ENCODE results near the gene KCNK16.

The KCNK16 gene

DNA sequence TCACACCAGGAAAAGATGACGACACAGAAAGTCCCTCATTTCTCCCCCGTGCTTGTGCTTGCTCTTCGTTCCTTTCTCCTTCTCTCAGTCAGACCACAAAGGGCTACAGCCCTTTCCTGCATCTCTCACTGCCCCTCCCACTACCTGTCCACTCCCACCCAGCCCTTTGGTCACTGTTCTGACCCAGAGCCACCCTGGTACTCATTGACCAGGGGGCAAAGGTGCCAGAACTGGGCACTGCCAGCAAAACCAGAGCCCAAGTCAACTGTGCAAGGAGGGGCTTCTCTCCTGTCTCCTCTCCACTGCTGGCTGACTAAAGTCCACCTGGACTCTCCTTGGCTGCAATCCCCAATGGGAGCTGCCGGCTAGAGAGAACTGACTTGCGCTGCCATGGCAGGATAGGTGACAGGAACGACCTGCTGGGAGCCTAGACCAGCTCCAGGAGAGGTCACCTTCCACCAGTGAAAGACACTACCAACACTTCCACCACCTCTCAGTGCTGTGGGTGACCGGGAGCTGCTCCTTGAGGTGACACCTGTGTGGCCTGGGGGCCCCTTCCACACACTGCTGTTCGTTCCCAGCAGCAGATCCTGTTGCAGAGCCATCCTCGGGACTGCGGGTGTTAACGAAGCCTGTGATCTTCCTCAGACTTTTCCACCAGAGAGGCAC lies 41.1 kb downstream of the KCNK16 start:
- peak overlapping the region; percentile 52 for H3K9ac ChIP-seq (ENCODE audit: low read length)
- H3K4me1 ChIP-seq (ENCODE audit: control insufficient read depth, insufficient read depth, low read length) = peaks cover 47% of the 10 kb centered on the region
- H3K27me3 ChIP-seq (ENCODE audit: control insufficient read depth, insufficient read depth, low read length) = no peaks in the 10 kb centered on the region
- no peak overlapping the region for H3K4me3 ChIP-seq (ENCODE audit: low read length)
- H3K36me3 ChIP-seq (ENCODE audit: control insufficient read depth, insufficient read depth, low read length) = no peaks in the 10 kb centered on the region
- H3K9me3 ChIP-seq (ENCODE audit: control insufficient read depth, low read length) = no peaks in the 10 kb centered on the region

- Histone ChIP-seq H3K4me3 (ENCODE audit: low read length) (no peak overlapping the region), H3K9me3 (ENCODE audit: control insufficient read depth, low read length) (no peaks in the 10 kb centered on the region), H3K36me3 (ENCODE audit: control insufficient read depth, insufficient read depth, low read length) (no peaks in the 10 kb centered on the region), H3K4me1 (ENCODE audit: control insufficient read depth, insufficient read depth, low read length) (peaks cover 49% of the 10 kb centered on the region), H3K27me3 (ENCODE audit: control insufficient read depth, insufficient read depth, low read length) (no peaks in the 10 kb centered on the region), H3K9ac (ENCODE audit: low read length) (peak overlapping the region; percentile 52)
Observed at GRCh38 chr6:39280247-39280731, 42.2 kb downstream of the KCNK16 start.

DNA sequence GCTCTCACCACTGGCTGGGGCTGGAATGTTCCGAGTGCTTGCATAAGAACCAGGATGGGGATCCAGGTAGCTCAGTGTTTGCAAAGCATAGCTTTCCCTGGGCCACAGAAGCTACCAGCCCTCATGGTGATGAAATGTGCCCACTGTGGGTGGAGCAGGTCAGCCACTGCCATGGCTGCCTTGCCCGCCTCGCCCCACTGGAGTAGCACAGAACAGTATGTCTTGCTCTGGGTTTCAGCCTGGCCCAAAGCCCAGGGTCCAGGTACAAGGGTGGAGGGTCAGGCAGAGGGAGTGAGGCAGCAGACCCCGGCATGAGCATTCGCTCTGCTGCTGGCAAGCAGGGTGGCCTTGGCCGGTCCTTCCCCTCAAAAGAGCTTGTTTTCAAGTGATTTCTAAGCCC lies 43.0 kb downstream of the KCNK16 start:
- H3K36me3 ChIP-seq (ENCODE audit: control insufficient read depth, insufficient read depth, low read length) = no peaks in the 10 kb centered on the region
- peaks cover 49% of the 10 kb centered on the region for H3K4me1 ChIP-seq (ENCODE audit: control insufficient read depth, insufficient read depth, low read length)
- H3K9ac ChIP-seq (ENCODE audit: low read length) = peak overlapping the region; percentile 47
- H3K4me3 ChIP-seq (ENCODE audit: low read length) = no peak overlapping the region
- H3K9me3 ChIP-seq (ENCODE audit: control insufficient read depth, low read length) = no peaks in the 10 kb centered on the region
- no peaks in the 10 kb centered on the region for H3K27me3 ChIP-seq (ENCODE audit: control insufficient read depth, insufficient read depth, low read length)

GRCh38 chr6:39276379-39276995 lies 46.0 kb downstream of the KCNK16 start:
- Histone ChIP-seq H3K27me3 (ENCODE audit: control insufficient read depth, insufficient read depth, low read length) (no peaks in the 10 kb centered on the region), H3K4me1 (ENCODE audit: control insufficient read depth, insufficient read depth, low read length) (peaks cover 50% of the 10 kb centered on the region), H3K9me3 (ENCODE audit: control insufficient read depth, low read length) (no peaks in the 10 kb centered on the region), H3K4me3 (ENCODE audit: low read length) (no peak overlapping the region), H3K36me3 (ENCODE audit: control insufficient read depth, insufficient read depth, low read length) (no peaks in the 10 kb centered on the region), H3K9ac (ENCODE audit: low read length) (no peak overlapping the region)

- Histone ChIP-seq H3K9me3 (ENCODE audit: control insufficient read depth, low read length) (no peaks in the 10 kb centered on the region), H3K36me3 (ENCODE audit: control insufficient read depth, insufficient read depth, low read length) (no peaks in the 10 kb centered on the region), H3K4me3 (ENCODE audit: low read length) (no peak overlapping the region), H3K27me3 (ENCODE audit: control insufficient read depth, insufficient read depth, low read length) (no peaks in the 10 kb centered on the region), H3K4me1 (ENCODE audit: control insufficient read depth, insufficient read depth, low read length) (peaks cover 34% of the 10 kb centered on the region), H3K9ac (ENCODE audit: low read length) (no peak overlapping the region)
Observed at GRCh38 chr6:39274903-39275302, 47.6 kb downstream of the KCNK16 start.

DNA sequence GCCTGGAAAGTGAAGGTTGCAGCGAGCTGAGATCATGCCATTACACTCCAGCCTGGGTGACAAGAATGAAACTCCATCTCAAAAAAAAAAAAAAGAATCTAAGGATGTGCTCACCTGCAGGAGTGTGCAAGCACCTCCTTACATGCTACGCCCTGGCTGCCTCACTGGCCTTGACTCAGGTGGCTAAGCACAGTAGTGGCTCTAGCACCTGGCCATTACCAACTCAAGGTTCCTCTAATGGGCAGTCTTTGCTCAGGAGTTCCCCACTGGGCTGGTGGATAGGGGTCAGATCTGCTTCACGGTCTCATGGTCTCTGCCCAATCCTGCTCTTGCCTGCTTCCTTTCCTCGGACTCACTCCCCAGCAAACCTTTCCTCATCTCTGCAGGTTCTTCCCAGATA lies 48.0 kb downstream of the KCNK16 start:
- Histone ChIP-seq H3K9me3 (ENCODE audit: control insufficient read depth, low read length) (no peaks in the 10 kb centered on the region), H3K9ac (ENCODE audit: low read length) (no peak overlapping the region), H3K4me3 (ENCODE audit: low read length) (no peak overlapping the region), H3K4me1 (ENCODE audit: control insufficient read depth, insufficient read depth, low read length) (peaks cover 30% of the 10 kb centered on the region), H3K27me3 (ENCODE audit: control insufficient read depth, insufficient read depth, low read length) (no peaks in the 10 kb centered on the region), H3K36me3 (ENCODE audit: control insufficient read depth, insufficient read depth, low read length) (no peaks in the 10 kb centered on the region)

DNA sequence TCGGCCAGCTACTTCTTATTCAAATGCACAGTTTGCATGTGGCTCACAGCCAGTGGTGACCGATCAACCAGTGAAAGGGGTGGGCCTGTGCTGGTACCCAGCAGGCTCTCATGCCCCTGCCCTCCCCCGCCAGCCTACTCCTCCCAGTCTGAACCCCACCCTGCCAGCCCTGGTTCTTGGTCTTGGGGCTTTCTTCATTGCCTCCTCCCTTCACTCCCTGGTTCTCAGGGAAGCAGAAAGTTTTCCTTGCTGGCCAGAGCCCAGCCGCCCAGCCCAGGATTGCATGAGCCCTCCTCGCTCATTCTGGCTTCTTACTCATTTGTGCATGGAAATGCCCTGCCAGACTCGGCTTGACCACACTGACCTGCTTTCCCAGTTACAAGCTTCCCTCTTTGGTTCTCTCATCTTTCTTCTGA lies 49.1 kb downstream of the KCNK16 start:
- Histone ChIP-seq H3K4me3 (ENCODE audit: low read length) (no peak overlapping the region), H3K9ac (ENCODE audit: low read length) (no peak overlapping the region), H3K9me3 (ENCODE audit: control insufficient read depth, low read length) (no peaks in the 10 kb centered on the region)

DNA sequence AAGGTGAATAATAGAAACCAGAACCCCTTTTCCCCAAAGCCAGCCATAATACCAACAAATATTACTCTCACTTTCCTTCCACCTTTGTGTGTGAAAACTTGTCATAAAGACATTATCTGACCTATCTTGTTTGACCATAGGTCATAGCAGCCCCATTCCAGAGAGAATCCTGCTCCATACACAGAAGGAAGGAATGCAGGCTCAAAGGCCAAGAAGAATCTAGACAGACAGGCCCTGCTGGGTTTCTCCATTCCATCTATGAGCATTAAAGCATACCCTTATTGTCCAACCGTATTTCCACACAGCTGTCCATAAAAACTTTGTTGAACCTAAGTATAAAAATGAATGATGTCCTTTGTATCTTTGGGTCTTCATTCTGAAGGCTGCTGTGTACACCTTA lies 52.5 kb downstream of the KCNK16 start:
- Histone ChIP-seq H3K27me3 (ENCODE audit: control insufficient read depth, insufficient read depth, low read length) (no peaks in the 10 kb centered on the region), H3K9ac (ENCODE audit: low read length) (no peak overlapping the region), H3K4me1 (ENCODE audit: control insufficient read depth, insufficient read depth, low read length) (peaks cover 11% of the 10 kb centered on the region), H3K9me3 (ENCODE audit: control insufficient read depth, low read length) (no peaks in the 10 kb centered on the region), H3K4me3 (ENCODE audit: low read length) (no peak overlapping the region), H3K36me3 (ENCODE audit: control insufficient read depth, insufficient read depth, low read length) (no peaks in the 10 kb centered on the region)

More for the DNA sequence above, 49.1 kb downstream of the KCNK16 start:
- peaks cover 22% of the 10 kb centered on the region for H3K4me1 ChIP-seq (ENCODE audit: control insufficient read depth, insufficient read depth, low read length)
- no peaks in the 10 kb centered on the region for H3K27me3 ChIP-seq (ENCODE audit: control insufficient read depth, insufficient read depth, low read length)
- no peaks in the 10 kb centered on the region for H3K36me3 ChIP-seq (ENCODE audit: control insufficient read depth, insufficient read depth, low read length)

DNA sequence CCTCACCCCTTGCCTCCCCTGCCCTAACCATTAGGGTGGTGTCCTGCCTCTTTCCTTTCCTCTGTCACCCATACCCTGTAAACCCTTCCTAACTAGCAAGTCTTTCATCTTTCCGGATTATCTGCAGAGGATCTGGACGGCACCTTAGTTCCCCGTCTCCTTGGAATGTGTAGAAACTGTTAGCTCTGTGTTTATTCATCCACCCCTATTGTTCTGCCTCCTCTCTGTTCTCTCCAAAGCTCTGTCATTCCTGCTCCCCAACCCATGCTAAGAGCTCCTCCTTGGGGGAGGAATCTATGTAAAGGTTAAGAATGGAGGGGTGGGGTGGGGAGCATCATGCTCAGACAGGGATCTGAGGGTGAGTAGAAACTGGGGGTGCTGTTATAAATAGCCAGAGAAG lies 53.8 kb downstream of the KCNK16 start:
- Histone ChIP-seq H3K27me3 (ENCODE audit: control insufficient read depth, insufficient read depth, low read length) (no peaks in the 10 kb centered on the region), H3K9ac (ENCODE audit: low read length) (no peak overlapping the region), H3K4me3 (ENCODE audit: low read length) (no peak overlapping the region), H3K4me1 (ENCODE audit: control insufficient read depth, insufficient read depth, low read length) (peaks cover 8% of the 10 kb centered on the region), H3K9me3 (ENCODE audit: control insufficient read depth, low read length) (no peaks in the 10 kb centered on the region), H3K36me3 (ENCODE audit: control insufficient read depth, insufficient read depth, low read length) (no peaks in the 10 kb centered on the region)

GRCh38 chr6:39268171-39268570 lies 54.3 kb downstream of the KCNK16 start:
- H3K27me3 ChIP-seq (ENCODE audit: control insufficient read depth, insufficient read depth, low read length) = no peaks in the 10 kb centered on the region
- H3K9me3 ChIP-seq (ENCODE audit: control insufficient read depth, low read length) = no peaks in the 10 kb centered on the region
- no peak overlapping the region for H3K9ac ChIP-seq (ENCODE audit: low read length)
- no peaks in the 10 kb centered on the region for H3K36me3 ChIP-seq (ENCODE audit: control insufficient read depth, insufficient read depth, low read length)
- H3K4me1 ChIP-seq (ENCODE audit: control insufficient read depth, insufficient read depth, low read length) = peaks cover 6% of the 10 kb centered on the region
- no peak overlapping the region for H3K4me3 ChIP-seq (ENCODE audit: low read length)

DNA sequence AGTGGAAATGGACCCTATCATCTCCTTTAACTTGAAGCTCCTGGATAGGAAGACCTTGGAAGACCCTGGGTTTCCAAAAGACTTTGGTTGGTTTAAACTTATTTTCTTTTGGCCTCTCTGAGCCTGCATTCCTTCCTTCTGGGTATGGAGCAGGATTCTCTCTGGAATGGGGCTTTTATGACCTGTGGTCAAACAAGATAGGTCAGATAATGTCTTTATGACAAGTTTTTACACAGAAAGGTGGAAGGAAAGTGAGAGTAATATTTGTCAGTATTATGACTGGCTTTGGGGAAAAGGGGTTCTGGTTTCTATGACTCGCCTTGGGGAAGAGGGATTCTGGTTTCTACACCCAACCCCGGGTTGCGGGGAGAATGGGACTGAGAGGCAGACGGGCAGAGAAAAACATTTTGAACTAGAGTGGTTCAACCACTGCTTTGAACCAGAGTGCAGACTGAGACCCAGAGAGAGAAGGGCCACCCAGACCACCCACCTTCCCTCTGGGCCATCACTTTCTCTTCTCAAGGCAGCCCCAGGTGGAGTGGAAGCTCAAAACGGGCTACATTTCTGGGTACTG lies 55.6 kb downstream of the KCNK16 start:
- Histone ChIP-seq H3K36me3 (ENCODE audit: control insufficient read depth, insufficient read depth, low read length) (no peaks in the 10 kb centered on the region), H3K4me1 (ENCODE audit: control insufficient read depth, insufficient read depth, low read length) (peaks cover 4% of the 10 kb centered on the region), H3K9ac (ENCODE audit: low read length) (no peak overlapping the region), H3K9me3 (ENCODE audit: control insufficient read depth, low read length) (no peaks in the 10 kb centered on the region), H3K27me3 (ENCODE audit: control insufficient read depth, insufficient read depth, low read length) (no peaks in the 10 kb centered on the region), H3K4me3 (ENCODE audit: low read length) (no peak overlapping the region)

- Histone ChIP-seq H3K9me3 (ENCODE audit: control insufficient read depth, low read length) (no peaks in the 10 kb centered on the region), H3K27me3 (ENCODE audit: control insufficient read depth, insufficient read depth, low read length) (no peaks in the 10 kb centered on the region), H3K4me3 (ENCODE audit: low read length) (no peak overlapping the region), H3K36me3 (ENCODE audit: control insufficient read depth, insufficient read depth, low read length) (no peaks in the 10 kb centered on the region), H3K4me1 (ENCODE audit: control insufficient read depth, insufficient read depth, low read length) (peaks cover 4% of the 10 kb centered on the region), H3K9ac (ENCODE audit: low read length) (no peak overlapping the region)
Observed at GRCh38 chr6:39266375-39266774, 56.1 kb downstream of the KCNK16 start.

All from mucosa of stomach (tissue), 1 donor.